Nucleus accumbens (tissue), 56 donors: Measurements from ENCODE around the gene THOC1.
"Not testable (repeated sequence)": the region's sequence is repeated elsewhere in the genome, so short reads cannot be mapped to it uniquely, and the experiment has no call there.

ENCODE experiments used
- DNase-seq, 56 donors: peaks; one replicate each; lab custom pipeline; 2025; lab: John Stamatoyannopoulos, UW

The THOC1 gene, protein sequence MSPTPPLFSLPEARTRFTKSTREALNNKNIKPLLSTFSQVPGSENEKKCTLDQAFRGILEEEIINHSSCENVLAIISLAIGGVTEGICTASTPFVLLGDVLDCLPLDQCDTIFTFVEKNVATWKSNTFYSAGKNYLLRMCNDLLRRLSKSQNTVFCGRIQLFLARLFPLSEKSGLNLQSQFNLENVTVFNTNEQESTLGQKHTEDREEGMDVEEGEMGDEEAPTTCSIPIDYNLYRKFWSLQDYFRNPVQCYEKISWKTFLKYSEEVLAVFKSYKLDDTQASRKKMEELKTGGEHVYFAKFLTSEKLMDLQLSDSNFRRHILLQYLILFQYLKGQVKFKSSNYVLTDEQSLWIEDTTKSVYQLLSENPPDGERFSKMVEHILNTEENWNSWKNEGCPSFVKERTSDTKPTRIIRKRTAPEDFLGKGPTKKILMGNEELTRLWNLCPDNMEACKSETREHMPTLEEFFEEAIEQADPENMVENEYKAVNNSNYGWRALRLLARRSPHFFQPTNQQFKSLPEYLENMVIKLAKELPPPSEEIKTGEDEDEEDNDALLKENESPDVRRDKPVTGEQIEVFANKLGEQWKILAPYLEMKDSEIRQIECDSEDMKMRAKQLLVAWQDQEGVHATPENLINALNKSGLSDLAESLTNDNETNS

DNA sequence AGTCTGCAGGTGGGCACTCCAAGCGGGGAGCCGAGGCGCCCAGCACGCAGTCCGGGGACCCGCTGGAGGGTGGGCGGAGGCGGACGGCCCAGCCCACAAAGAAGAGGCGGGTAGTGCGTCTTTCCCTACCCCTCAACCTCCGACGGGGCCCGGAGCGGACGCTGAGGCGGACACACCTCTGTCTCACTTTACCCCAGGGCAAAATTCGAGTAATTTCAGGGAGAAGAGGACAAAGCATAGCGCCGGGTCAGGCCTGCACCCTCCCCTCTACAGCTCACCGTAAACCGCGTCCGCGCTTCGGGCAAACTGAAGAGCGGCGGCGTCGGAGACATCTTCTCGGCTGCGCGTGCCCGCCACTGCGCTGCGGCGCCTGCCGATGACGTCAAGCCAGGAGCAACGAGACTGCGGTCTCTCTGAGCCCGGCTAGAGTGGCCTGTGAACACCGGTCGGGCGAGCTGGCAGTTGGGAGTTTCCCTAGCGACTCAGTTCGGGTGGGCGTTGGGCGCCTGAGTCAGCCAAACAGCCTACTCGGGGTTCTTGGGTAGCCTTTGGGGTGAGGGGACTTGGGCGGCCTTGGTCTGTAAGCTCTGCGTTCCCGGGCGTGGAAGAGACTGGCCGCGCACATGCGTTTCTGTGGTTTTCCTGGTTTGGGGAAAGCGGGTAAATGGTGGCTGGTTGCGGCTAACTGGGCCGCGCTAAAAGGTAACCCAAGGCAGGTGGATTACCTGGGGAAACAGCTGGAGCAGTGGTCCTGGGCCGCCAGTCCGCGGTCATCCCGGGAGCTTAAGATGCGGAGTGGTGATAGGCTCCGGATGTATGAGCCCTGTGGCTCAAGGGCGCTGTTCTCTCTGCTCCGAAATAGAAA is at the start of gene THOC1:
Gene THOC1, minus strand, starts transcription at position 360 of the 865 bp plus-strand sequence. Its CDS starts 28 bp downstream, at position 332.
- peak; percentile 60 to 96 (median 86) for DNase-seq

DNA sequence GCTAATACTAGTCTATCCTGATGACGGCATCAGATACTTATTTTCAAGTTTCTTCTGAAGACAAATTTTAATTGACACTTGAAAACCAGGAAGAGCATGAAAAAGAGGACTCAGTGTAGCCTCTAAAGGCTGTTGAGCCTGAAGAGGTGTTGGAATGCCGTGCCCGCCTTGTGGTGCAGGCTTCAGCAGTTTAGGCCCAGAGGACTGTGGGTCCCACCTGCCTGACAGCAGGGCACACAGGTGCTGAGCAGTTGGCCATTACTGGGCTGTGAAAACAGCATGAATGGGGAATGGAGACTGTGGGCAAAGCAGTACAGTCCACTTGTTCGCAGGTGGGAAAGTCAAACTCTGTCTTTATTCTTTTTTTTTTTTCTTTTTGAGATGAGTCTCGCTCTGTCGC is 49.8 kb upstream of the THOC1 start:
- DNase-seq, result no peak

DNA sequence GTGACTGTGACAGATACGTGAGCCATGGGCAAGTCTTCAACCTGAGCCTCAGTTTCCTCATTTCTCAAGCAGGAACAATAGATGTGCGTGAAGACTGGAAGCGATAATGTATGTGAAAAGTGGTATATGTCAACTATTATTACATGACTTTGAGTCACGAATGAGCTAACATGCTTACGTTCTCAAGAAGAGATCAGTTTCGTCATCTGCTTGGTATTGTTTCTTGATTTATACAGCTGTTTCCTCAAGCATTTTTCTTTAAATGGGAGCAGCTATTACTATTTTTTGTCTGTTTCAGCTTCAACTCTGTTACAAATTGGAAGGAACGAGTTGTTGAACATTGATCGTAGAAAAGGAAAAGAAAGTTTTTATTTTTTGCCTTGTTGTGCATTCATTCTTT is 48.5 kb upstream of the THOC1 start:
- no peak for DNase-seq

DNA sequence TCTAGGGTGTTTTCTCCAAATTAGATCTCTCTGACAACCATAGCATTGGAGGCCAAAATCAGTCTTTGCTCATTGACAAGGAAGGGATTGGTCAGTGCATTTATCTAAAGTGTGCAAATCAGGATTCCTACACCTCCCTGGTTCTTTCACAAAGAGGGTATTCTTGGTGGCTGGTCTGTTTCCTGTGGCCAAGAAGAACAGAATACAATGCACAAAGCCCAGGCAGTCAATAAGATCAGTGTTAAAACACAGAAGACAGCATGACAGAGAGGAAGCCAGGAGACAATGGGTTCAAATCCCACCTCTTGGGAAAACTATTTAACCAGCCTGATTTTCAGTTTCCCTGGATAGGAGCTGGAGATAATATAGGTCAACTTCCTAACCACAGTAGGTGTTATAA is 46.1 kb upstream of the THOC1 start:
- no peak for DNase-seq

DNA sequence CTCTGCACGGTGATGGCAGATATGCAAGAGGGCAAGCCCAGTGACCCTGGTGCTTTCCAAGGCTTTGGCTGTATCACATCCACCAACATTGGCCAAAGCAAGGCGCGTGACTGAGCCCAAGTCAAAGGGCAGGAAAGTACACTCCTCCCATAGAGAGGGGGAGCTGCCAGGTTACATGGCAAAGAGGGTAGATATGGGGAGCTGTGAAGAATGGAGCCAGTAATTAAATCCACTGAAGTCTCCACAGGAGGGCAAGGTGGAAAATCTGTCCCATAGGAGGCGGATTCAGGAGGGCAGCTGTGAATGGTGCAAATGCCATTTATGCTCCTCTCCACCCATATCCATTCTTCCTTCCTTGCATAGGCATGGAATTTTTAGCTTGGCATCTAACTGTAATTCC is 44.6 kb upstream of the THOC1 start:
- no peak for DNase-seq

DNA sequence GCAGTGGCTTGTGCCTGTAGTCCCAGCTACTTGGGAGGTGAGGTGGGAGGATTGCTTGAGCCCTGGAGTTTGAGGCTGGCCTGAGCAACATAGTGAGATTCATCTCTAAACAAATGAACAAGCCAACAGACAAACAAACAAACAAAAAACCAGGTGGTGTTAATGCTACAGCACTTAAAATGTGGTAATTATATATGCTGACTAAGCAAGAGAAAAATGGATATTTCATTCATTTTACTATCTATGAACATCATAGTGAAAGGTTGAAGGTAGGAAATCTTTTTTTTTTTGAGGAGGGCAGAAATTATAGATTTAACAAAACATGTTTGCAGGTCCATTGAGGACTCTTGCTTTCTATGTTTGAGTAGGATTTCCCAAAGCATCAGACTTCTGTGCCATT is 42.2 kb upstream of the THOC1 start:
- no peak for DNase-seq

DNA sequence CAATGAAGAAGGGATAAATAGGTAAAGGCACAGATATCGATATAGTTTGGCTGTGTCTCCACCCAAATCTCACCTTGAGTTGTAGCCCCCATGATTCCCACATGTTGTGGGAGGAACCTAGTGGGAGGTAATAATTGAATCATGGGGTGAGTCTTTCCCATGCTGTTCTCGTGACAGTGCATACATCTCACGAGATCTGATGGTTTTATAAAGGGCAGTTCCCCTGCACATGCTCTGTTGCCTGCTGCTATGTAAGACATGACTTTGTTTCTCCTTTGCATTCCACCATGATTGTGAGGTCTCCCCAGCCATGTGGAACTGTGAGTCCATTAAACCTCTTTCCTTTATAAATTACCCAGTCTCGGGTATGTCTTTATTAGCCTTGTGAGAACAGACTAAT is 40.2 kb upstream of the THOC1 start:
- DNase-seq, result not testable (repeated sequence)

DNA sequence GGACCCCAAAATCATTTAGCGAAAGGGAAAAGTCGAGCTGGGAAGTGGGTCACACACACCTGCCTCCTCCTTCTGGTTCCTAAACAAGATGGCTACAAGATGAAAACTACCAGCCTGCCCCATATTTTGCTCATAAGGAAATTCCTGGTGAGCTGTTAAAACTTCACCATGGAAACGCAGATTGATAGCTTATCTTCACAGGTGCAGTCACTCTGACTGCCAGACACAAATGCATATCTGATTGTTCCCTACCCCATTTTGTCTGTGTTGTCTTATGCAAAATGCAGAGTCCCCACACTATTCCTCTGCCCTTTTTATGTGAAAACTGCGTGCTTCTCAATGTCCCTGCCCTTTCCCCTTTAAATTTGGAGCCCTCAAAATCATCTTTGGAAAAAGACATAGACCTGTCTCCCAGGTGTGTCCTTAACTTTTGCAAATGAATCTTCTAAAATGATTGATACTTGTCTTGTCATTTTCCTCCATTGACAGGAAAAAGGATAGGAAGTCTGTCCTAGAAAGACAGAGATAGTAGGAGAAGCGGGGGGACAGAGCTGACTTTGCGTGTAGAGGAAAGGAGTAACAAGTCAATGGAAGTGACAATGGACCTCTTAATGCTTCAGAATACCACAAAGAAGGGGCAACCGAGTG is 38.9 kb upstream of the THOC1 start:
- no peak for DNase-seq

DNA sequence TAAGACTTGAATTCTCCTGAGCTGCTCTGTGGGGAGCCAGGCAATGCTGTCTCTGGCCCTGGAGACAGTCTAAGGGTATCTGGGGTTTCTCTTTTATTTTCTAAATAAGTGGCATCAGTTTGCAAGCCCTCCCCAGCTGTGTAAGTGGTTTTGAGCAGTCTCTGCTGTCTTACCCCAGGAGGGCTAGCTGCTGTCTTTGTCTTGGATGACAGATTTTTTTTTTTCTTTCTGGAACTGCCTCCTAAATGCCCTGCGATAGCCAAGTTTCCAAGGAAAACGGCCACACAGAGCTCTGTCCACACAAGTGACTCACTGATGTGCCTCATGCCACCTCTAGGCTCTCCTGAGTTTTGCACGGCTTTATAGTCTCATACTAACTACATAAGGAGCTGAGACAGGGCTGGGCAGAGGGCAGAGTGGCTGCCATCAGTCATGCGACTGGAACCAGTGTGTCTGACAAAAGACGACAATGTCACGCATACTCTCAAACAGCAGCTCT is 37.2 kb upstream of the THOC1 start:
- peak in 1 of 56 donors; percentile 25 for DNase-seq

DNA sequence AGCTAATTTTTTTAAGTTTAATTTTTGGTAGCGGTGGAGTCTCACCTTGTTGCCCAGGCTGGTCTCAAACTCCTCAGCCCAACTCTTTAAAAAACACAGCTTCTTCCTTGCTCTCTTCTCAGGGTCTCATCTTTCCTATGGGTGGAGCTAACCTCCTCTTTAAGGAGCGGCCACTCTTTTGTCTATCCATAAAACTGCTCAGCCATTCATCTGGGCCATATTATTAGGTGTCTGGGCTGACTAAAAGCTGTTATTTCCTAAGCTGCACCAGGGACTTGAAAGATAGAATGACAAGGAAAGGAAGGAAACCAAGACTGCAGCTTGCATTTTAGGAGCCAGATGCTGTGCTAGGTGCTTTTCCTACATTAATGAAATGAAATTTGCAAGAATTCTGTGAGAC is 35.8 kb upstream of the THOC1 start:
- no peak for DNase-seq

DNA sequence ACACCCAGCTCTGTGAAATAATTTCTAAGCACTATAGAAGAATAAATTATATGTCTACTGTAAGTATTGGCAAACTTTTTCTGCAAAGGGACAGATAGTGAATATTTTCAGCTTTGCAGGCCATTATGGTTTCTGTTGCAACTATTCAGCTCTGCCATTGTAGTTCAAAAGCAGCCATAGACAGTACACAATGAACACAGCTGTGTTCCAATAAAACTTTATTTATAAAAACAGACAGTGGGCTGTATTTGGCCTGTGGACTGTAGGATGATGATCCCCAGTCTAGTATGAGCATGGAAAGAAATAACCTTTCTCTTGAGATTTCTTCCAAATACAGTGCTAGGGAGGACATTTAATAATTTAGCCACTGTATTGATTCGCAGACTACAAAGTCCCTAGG is 35.2 kb upstream of the THOC1 start:
- no peak for DNase-seq

DNA sequence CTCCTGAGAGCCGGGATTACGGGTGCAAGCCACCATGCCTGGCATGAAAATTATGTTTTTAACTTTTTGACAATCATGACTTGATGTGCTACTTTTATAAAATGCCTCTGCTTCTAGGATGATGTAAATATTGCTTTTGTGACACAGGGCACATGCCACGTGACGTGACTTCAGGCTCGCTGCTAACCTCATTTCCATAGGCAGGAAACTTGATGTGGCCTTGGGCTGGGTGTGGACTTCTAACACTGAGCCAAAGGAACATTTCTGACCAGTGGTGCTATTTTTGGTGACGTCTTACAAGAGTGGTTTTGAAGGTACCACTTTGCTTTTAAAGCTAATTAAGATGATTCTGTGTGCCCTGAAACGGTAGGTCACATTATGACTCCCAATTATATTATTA is 34.2 kb upstream of the THOC1 start:
- DNase-seq, result no peak

DNA sequence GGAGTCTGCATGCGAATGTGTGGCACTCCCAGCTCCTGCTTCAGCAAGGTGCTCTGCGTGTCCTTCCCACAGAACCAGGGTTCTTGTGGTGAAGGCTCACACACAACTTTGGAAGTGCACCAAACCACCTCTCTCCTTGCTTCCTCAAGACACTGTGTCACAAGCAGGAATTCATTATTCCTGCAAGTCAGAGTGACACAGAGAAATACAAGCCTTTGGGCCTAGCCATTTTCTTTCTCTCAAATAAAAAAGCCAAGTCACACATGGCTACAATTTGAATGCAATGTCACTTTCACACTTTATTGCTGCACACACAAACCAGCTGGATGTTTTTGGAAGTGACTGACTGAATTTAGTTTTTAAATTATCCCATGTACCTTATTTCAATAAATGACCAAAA is 30.1 kb upstream of the THOC1 start:
- no peak for DNase-seq

DNA sequence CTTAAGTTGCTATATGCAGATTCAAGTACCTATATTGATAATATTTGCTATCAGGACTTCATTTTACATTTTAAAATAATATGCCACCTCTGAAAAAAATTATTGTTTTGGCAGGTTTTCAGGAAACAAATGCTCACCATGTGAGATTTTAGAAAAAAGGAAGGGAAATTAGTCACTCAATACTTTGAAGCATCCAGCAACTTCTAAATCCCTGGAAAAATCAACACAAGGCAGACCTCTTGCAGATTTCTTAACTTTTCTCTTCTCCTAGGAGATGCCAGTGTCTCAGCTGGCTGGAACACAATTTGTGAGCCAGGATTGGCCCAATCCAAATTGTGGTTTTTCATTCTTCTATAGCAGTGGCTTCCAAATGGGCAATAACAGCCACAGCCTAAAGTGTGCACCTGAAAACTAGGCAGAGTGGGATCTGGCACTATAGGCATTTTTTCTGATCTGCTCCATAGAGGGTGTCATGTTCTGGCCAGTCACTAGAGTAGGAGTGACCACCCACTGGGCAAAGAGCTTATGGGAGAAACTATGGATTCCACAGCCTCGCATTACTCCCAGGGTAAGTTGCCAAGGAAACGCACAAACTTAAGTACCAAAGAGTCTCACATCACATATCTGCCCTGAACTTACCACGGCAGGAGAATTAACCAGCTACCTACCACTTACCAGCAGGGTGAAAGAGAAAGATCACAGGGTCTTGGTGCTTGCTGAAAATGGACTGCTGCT is 28.1 kb upstream of the THOC1 start:
- DNase-seq, result no peak

DNA sequence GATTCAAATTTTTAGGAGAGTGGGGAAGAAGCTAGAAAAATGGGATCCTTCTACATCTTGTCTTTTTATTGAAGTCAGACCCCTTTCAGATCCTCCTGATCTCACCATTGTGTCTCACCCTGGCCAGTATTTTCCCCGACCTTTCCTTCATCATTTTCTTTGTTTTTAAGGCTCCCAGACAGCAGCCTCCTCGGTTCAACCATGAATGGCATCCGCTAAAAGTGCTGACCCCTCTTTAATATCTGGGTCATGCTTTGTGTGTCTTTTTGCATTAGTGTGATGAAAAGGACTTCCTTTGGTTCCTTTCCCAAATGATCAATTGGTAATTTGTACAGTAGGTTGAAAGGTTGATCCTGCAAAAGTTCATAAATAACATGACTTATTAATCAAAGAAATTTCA is 26.7 kb upstream of the THOC1 start:
- no peak for DNase-seq

DNA sequence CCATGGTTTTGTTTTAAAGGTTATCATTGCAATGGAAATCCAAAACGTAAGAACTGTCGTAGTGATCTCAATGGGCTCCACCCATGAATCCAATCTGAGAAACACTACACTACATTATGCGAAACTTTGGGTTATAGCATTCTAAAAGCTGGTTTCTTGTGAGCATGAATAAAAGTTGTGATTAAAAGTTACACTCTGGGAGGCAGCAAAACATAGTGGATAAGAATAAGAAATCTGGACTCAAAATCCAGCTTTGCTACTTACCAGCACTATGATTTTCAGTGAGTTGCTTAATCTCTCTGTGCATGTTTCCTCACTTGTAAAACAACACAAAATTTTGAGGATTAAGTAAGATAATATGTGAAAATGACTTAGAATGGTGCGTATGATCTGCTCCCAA is 25.7 kb upstream of the THOC1 start:
- no peak for DNase-seq

DNA sequence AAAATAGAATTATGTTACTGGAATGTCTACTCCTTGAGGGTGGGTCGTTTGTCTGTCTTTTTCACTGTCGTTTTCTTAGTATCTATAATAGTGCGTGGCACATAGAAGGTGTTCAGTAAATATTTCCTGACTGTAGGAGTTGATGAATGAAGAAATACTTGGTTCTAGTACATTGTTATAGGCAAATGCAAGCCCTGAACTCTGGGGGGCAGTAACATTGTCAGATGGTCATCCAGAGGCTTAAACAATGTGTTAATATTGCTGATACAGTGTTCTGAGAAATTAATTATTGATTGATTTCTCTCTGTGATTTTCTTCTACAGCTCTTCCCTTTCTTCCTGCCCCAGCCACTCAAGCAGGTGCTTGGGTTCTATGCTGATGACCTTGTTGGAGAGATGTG is 24.4 kb upstream of the THOC1 start:
- no peak for DNase-seq

DNA sequence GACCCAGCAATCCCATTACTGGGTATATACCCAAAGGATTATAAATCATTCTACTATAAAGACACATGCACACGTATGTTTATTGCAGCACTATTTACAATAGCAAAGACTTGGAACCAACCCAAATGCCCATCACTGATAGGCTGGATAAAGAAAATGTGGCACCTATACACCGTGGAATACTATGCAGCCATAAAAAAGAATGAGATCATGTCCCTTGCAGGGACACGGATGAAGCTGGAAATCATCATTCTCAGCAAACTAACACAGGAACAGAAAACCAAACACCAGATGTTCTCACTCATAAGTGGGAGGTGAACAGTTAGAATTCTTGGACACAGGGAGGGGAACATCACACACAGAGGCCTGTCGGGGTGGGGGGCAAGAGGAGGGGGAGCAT is 22.1 kb upstream of the THOC1 start:
- DNase-seq, result not testable (repeated sequence)

DNA sequence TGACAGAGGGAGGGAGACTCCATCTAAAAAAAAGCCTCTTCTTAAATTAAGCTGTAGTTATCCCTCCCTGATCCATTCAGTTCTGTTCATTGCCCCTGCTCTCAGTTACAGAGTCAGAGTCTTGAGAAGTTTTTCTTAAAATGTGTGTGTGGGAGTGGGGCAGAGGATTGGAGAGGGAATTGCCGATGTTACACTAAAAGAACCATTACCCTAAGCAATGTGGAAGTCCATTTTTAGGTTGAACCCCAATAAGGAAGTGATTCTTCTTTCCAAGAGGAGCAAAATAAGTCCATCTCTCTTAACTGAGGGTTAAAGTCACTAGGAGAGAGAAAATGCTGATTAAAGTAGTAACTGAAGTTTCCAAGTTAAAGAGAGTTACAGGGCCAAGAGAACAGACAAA is 21.2 kb upstream of the THOC1 start:
- DNase-seq, result no peak
